ENCODE measurements around the gene MSH2. TPM values are rescaled to one million over a fixed set of nuclear protein-coding genes. Genes with fewer than 3 reads are reported as not detected.

The MSH2 gene
- total and polyA plus RNA-seq, 11 donors, result 4.4 to 19.0 (median 11.6) TPM

DNA sequence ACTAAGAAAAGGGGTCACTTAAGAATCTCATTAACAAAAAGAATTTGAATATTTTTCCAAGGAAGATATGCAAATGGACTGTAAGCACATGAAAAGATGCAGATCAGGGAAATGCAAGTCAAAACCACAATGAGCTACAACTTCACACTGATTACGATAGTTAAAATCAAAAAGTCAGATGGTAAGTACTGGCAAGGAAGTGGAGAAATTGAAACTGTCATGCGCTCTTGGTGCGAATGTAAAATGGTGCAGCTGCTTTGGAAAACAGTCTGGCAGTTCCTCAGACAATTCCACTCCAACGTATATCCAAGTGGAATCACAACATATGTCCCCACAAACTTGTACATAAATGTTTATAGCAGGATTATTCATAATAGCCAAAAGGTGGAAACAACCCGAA, 81.4 kb downstream of the MSH2 start:
- peaks cover 0 to 46% (median 29%) of the 10 kb centered on the region in 9 donors for H3K36me3 ChIP-seq
- 92 to 96% (median 95%) methylated on average over 5 of the region's 5 CpGs for WGBS, 4 donors
- no peak for ATAC-seq

DNA sequence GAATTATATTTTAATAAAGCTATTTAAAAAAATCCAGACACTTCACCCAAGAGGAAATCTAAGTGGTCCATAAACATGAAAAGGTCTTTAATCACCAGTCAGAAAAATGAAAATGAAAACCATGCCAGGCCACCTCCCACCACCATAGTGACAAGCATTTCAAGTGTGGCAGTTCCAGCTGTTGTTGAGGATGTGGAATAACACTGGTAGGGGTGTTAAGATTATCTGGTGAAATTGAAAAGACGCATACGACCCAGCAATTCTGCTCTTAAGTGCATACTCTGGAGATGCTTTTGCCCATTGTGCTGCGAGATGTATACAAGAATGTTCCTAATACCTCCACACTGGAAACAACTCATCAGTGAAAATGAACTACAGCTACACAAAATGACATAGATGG, 82.2 kb downstream of the MSH2 start:
- no peaks in the 10 kb centered on the region for H3K9me3 ChIP-seq
- WGBS, 4 donors, result 88 to 98% (median 95%) methylated on average over 3 of the region's 3 CpGs
- peaks cover 0 to 45% (median 26%) of the 10 kb centered on the region in 9 donors for H3K36me3 ChIP-seq
- no peaks in the 10 kb centered on the region for H3K27me3 ChIP-seq
- no peak overlapping the region for H3K27ac ChIP-seq
- H3K4me3 ChIP-seq, result no peak overlapping the region
- ATAC-seq (no peak), DNase-seq (no peak)
- peaks cover 0 to 11% (median 0%) of the 10 kb centered on the region in 12 donors for H3K4me1 ChIP-seq
- TF ChIP-seq POLR2A (IDR thresholded peaks at IDR 0.05) (no peak), CTCF (IDR thresholded peaks at IDR 0.05) (no peak)
- intact Hi-C loops (cut with DNase I), result no loop called here

More for the DNA sequence above, 81.4 kb downstream of the MSH2 start:
- peaks cover 0 to 11% (median 0%) of the 10 kb centered on the region in 12 donors for H3K4me1 ChIP-seq
- H3K9me3 ChIP-seq, result no peaks in the 10 kb centered on the region
- H3K27me3 ChIP-seq, result no peaks in the 10 kb centered on the region
- no peak overlapping the region for H3K4me3 ChIP-seq
- H3K27ac ChIP-seq, result no peak overlapping the region
- no peak for TF ChIP-seq POLR2A (IDR thresholded peaks at IDR 0.05)
- TF ChIP-seq CTCF (IDR thresholded peaks at IDR 0.05), result no peak
- no peak for DNase-seq
- intact Hi-C loops (cut with DNase I), result no loop called here

DNA sequence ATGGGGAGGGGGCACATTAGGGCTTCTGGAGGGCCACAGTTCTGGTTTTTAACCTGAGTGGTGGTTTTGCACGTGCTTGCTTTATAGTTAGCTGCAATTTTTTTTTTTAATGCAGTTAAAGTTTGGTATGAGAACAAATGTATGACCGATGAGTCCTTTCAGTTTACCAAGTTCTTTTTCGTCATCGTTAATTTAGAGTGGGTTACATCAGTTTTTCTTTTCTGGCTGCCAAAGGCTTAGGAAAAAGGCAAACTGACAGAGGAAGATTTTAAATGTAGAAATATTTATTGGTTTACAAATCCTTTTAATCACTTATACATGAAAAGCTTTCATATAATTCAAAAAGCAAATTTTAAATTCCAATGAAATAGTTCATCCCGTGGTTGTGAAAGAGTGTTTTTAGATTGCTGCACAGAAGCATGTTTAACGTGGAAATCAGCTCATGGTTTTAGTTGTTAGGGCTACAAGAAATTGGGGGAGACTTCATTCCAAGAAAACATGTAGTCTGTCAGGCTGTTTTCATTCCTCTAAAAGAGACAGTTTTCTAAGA, 82.9 kb downstream of the MSH2 start:
- Histone ChIP-seq H3K27ac (no peak overlapping the region), H3K9me3 (no peaks in the 10 kb centered on the region), H3K4me1 (peaks cover 0 to 11% (median 0%) of the 10 kb centered on the region in 12 donors), H3K27me3 (no peaks in the 10 kb centered on the region), H3K4me3 (no peak overlapping the region), H3K36me3 (peaks cover 0 to 42% (median 26%) of the 10 kb centered on the region in 9 donors)
- no peak for DNase-seq
- WGBS, 4 donors, result 91 to 97% (median 93%) methylated on average over 6 of the region's 6 CpGs
- intact Hi-C loops (cut with DNase I), result no loop called here
- TF ChIP-seq CTCF (IDR thresholded peaks at IDR 0.05), result no peak
- no peak for TF ChIP-seq POLR2A (IDR thresholded peaks at IDR 0.05)
- no peak for ATAC-seq

DNA sequence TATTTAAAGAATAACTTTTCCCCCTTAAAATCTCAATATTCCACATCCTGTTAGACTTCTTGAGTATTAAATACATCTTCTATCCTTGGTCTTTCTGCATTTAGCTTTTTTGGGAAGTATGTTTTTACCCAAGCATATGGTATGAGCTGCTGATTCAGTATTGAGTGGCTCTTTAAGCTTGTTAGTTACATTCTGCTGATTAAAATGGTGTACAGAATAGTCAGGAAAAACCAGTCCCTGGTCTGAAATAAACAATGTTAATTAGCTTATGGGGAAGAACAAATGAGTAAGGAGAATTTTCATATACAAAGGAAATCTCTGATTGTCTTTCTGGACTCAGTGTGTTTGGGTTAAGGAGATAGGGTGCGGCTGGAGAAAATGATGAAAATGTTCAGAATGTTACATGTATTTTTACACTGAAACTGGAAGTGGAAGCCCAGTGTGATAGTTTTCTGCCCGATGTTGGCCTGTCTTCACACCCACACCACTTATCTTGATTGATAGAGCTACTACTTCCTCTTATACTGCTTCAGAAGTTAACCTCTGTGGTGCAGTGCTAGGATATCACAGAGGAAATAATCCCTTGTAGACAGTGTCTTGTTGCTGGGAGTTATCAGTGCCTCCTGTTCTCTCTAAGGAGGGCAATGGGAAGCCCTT, 84.0 kb downstream of the MSH2 start:
- ATAC-seq (no peak), DNase-seq (no peak)
- H3K4me1 ChIP-seq, result peaks cover 0 to 11% (median 0%) of the 10 kb centered on the region in 12 donors
- no peak overlapping the region for H3K27ac ChIP-seq
- TF ChIP-seq POLR2A (IDR thresholded peaks at IDR 0.05) (no peak), CTCF (IDR thresholded peaks at IDR 0.05) (no peak)
- 48 to 57% (median 52%) methylated on average over 2 of the region's 2 CpGs for WGBS, 4 donors
- H3K4me3 ChIP-seq, result no peak overlapping the region
- H3K9me3 ChIP-seq, result no peaks in the 10 kb centered on the region
- H3K36me3 ChIP-seq, result peaks cover 0 to 31% (median 22%) of the 10 kb centered on the region in 9 donors
- H3K27me3 ChIP-seq, result no peaks in the 10 kb centered on the region
- intact Hi-C loops (cut with DNase I), result no loop called here
